GM18868 (cell line): ENCODE data around the gene DLST.

Source experiments
- ATAC-seq: cut with Tn5 transposase; IDR thresholded peaks from one replicate; pipeline ENCODE4 v1.9.1; 2021; ENCODE audit warnings: mild to moderate bottlenecking, moderate library complexity; ENCODE audit not compliant: unreplicated experiment

DLST gene

DNA sequence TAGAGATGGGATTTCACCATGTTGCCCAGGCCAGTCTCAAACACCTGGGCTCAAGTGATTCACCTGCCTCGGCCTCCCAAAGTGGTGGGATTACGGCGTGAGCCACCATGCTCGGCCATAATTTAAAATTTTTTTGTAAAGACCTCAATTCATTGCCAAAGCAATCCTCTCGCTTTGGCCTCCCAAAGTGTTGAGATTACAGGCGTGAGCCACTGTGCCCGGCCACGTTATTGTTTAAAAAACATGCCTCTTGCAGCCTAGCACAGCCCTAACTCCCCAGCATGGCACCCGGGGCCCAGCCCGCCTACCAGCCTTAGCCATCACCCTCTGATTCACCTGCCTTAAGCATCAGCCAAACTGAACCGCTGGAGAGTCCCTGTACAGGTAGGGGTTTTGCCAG is 54.4 kb downstream of the DLST start:
- ATAC-seq, result no peak

- ATAC-seq, result no peak
Measured at GRCh38 chr14:74936731-74937130, 55.0 kb downstream of the DLST start.

GRCh38 chr14:74937171-74937570 is 55.5 kb downstream of the DLST start:
- no peak for ATAC-seq

DNA sequence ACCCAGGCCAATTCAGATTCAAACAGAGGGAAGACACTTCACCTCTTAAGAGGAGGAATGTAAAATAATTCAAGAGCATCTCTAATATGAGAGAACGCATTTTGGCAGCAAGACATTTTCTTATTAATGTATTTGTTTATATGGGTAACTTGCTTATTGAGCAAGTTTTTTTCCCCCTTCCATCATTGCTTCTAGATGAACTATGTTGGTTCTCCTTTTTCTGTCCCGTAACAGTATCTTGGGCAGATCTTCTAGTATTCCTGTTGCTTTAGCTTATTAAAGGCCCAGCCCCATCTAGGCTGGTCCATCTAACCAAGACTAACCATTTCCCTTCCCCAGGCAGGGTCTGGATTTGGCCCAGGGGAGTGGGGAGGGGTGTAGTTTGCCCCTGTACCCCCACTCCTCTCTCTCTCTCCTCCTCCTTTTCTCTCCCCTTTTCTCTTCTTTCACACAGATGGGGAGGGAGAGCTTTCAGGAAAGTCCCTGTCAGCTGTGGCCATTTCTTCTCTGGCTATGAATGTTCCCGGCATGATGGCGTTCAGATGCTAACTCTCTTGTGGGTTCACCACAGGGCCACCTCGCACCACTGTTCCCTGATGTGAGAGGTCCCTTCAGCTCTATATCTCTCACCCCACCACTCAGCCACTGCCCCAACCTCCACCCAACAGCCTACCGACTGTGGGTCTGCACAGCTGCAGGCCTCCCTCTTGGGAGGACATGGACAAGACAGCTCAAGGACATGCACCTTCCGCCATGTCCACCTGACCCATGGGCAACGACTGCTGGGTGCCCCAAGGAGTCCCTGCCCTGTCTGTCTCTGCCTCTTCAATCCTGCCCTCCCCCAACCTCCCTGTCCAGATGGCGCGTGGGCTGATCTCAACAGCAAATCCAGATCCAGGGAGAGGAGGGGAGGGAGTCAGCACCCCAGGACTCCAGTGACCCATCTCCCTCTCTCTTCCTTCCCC is 57.1 kb downstream of the DLST start:
- ATAC-seq, result no peak

DNA sequence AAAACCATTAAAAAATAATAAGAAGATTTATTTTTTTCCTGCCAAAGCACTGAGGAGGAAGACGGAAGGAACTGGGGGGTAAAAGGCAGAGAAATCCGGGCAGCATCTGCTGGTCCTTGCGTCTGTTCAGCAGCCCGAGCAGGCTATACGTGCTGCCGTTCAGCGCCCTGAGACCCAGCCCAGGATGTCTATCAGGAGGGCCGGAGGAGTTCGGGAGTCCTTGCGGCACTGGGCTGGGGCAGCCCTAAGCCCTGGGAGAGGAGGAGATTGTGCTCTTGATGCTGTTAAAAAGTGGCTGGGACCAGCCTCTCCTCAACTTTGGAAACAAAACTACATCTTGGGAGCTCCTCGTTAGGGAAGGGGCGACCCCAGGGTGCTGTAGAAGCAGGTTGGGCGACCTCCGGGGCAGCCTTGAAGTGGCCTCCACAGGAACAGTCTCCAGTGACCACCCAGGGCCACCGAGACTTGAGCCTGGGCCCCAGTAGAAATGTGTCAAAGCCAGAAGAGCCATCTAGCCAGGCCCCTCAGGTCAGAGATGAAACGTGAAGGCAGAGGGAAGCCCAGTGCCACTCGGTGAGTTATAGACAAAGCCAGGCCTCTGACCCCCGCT is 59.3 kb downstream of the DLST start:
- no peak for ATAC-seq

GRCh38 chr14:74941676-74942097 is 60.0 kb downstream of the DLST start:
- peak; percentile 50 for ATAC-seq

GRCh38 chr14:74942181-74942580 is 60.5 kb downstream of the DLST start:
- peak; percentile 25 for ATAC-seq

DNA sequence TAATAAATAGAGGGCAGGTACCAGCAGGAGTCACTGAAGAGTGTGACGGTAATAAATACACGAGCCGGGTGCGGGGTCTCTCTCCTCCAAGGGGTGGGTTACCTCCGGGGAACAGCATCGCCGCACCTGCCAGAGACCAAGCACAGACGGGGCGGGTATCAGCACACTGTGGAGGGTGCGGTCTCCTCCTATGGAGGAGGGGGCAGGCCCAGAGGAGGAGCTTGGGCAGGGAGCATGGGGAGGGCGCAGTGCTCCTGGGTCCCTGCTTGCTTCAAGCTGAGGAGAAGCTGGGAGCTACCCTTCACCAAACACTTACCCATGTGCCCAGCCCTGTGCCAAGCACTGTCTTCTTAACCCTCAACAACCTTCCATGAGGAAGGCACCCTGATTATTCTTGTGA is 60.9 kb downstream of the DLST start:
- peak; percentile 44 for ATAC-seq

- ATAC-seq, result no peak
Measured at GRCh38 chr14:74945261-74945851, 63.6 kb downstream of the DLST start.

DNA sequence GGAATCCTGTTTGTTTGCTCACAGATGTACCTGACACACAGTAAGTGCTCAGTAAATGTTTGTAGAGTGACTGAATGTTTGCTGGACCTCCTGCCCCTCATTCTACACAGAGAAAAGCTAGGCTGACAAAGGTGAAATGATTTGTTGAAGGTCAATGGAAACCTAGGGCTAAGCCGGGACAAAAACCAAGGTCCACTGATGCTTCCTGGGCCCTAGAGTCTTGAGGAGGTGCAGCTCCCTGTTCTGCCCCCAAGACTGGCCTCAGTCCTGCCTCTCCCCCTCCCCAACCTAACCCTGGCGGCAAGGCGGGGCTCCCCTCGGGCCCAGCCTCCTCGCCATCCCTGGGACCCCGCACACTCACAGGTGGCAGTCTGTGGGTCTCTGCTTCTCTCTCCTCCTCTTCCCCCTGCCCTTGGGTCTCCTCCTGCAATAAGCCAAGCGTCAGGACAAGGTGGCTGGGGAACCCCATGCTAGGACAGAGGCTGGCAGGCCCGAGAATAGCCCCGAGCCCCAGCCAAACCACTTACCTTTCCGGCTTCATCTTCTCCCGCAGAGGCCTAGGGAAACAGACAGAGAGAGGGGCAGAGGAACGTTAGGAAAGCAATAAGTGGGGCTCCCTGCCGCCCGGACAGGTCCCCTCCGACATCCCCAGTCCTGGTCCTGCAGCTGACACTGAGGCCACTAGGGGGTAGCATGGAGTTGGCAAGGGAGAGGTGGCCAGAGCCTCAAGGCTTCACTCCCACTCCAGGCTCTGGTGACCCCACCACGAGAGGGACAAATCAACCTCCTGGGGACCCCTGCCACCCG is 64.3 kb downstream of the DLST start:
- ATAC-seq, result no peak

DNA sequence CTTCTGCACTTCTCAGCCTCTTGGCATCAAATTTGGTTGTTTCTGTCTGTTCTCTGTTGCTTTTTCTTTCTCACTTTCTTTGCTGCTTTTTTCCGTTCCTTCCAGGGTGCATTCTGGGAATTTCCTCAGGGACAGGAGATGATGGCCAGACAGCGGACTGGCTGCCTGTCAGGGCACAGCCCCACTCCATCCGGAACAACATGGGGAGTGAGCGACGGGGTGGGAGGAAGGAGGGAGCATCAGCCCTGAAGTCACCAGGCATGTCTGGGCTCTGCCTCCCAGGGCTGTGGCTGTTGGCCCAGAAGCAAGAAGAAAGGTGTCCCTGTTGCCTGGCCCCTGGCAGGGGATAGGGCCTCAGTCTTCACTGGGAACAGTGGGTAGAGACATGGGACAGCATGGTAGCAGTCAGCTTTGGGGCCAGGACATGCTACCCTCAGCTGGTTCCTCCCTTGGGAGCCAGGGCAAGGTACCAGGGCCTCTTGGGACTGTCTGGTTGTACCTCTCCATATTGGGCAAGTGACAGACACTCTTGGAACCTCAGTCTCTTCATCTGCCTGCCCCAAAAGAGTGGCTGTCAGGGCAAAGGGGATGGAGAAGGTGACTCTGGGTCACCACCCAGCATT is 65.1 kb downstream of the DLST start:
- no peak for ATAC-seq

GRCh38 chr14:74947353-74948227 is 65.9 kb downstream of the DLST start:
- ATAC-seq, result no peak

DNA sequence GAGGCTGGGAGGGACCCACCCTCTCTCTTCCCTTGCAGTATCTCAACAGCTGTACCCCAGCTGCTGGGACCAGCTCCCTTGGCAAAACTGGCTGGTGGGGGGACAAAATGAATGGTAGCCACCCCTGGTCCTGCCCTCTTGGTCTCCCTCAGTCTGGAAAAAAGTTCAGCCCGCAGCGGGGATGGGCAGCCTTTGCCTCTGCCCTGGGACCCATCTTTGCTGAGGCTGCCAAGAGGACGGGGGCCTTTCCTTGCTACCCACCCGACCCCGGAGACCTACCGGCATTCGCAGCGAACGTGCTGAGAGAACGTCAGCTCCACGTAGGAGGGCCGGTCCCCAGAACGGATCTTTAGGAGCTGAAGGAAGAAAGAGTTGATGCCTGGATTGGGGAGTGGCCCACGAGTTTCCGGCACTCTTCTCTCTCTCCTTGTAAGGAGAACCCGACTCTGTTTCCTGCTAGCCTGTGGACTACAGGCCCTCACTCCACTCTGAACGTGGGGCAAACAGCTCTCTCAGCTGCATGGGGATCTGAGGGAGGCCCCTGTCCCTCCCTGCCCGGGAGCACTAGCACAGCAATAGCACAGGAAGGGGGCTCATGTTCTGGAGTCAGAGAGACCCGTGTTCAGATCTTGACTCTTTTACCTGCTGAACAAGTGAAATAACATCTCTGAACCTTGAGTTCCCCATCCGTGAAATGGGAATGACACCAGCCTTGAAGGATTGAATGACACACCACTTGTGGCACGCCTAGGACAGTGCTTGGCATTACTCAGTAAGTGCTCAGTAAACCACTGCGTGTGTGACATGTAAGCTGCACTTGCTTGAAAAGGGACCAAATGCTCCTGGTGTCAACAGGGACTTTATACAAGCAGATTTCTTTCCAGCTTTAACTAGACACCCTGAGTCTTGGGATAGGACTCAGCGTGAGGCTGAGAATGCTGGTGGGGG is 66.8 kb downstream of the DLST start:
- no peak for ATAC-seq

DNA sequence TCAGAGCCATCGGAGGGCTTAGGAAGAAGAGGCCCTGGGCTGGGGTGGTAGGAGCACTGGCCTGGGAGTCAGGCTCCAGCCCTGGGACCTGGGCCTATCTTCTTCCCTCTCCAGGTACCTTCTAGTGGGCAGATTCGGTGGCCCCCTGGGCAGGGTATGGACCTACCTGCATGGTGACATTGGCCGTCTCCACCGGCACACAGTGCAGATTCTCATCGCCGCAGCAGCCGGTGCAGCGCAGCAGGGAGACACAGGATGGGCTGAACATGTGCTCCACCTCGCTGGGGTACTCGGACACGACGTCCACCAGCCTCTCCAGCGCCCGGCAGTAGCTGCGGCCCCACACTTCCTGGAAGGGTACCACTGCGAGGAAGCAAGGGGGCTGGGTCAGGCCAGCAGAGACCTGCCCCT is 67.5 kb downstream of the DLST start:
- no peak for ATAC-seq

- ATAC-seq, result no peak
Measured at GRCh38 chr14:74949859-74950573, 68.3 kb downstream of the DLST start.

GRCh38 chr14:74950795-74951442 is 69.2 kb downstream of the DLST start:
- ATAC-seq, result no peak

GRCh38 chr14:74951443-74952179 is 69.9 kb downstream of the DLST start:
- no peak for ATAC-seq
